ENCODE measurements around the gene IL19.

The IL19 gene

GRCh38 chr1:206782448-206782847, 11.9 kb downstream of the IL19 start:
- TF ChIP-seq CTCF (conservative IDR thresholded peaks at IDR 0.05; ENCODE audit: low read length) = no peak
- TF ChIP-seq EZH2phosphoT487 (IDR thresholded peaks at IDR 0.05; ENCODE audit: borderline replicate concordance) = no peak
- Histone ChIP-seq H3K4me2 (ENCODE audit: low read depth, low read length, poor library complexity, severe bottlenecking) (peak overlapping the region; percentile 94), H3K36me3 (ENCODE audit: insufficient read depth, low read length) (no peaks in the 10 kb centered on the region), H3K9me3 (ENCODE audit: insufficient read depth, low read depth, low read length) (no peaks in the 10 kb centered on the region), H3K4me1 (ENCODE audit: insufficient read depth, low read length, poor library complexity, severe bottlenecking) (peaks cover 86% of the 10 kb centered on the region), H4K20me1 (ENCODE audit: insufficient read depth, low read length, poor library complexity, severe bottlenecking) (no peaks in the 10 kb centered on the region), H3K9me2 (replicated peaks; ENCODE audit: low read depth, low read length) (no peaks in the 10 kb centered on the region), H2AFZ (ENCODE audit: low read length) (no peak overlapping the region), H3K79me2 (ENCODE audit: insufficient read depth, low read length) (no peaks in the 10 kb centered on the region), H3K4me3 (ENCODE audit: low read length, poor library complexity, severe bottlenecking) (peak overlapping the region; percentile 70), H3K27me3 (ENCODE audit: insufficient read depth, low read length, poor library complexity, severe bottlenecking) (no peaks in the 10 kb centered on the region), H3F3A (ENCODE audit: low read depth) (peaks cover 11% of the 10 kb centered on the region), H3K9ac (ENCODE audit: low read depth, low read length, poor library complexity, severe bottlenecking) (peak overlapping the region; percentile 83)

- H3K27me3 ChIP-seq (ENCODE audit: insufficient read depth, low read length, poor library complexity, severe bottlenecking) = no peaks in the 10 kb centered on the region
- H3K9me3 ChIP-seq (ENCODE audit: insufficient read depth, low read depth, low read length) = no peaks in the 10 kb centered on the region
- no peaks in the 10 kb centered on the region for H3K9me2 ChIP-seq (replicated peaks; ENCODE audit: low read depth, low read length)
- H2AFZ ChIP-seq (ENCODE audit: low read length) = no peak overlapping the region
- H3K4me2 ChIP-seq (ENCODE audit: low read depth, low read length, poor library complexity, severe bottlenecking) = peak overlapping the region; percentile 94
- peaks cover 92% of the 10 kb centered on the region for H3K4me1 ChIP-seq (ENCODE audit: insufficient read depth, low read length, poor library complexity, severe bottlenecking)
- peak overlapping the region; percentile 83 for H3K9ac ChIP-seq (ENCODE audit: low read depth, low read length, poor library complexity, severe bottlenecking)
- no peaks in the 10 kb centered on the region for H3K79me2 ChIP-seq (ENCODE audit: insufficient read depth, low read length)
- H3K36me3 ChIP-seq (ENCODE audit: insufficient read depth, low read length) = no peaks in the 10 kb centered on the region
- H4K20me1 ChIP-seq (ENCODE audit: insufficient read depth, low read length, poor library complexity, severe bottlenecking) = no peaks in the 10 kb centered on the region
- no peak overlapping the region for H3K4me3 ChIP-seq (ENCODE audit: low read length, poor library complexity, severe bottlenecking)
- TF ChIP-seq CTCF (conservative IDR thresholded peaks at IDR 0.05; ENCODE audit: low read length) = no peak
- no peak for TF ChIP-seq EZH2phosphoT487 (IDR thresholded peaks at IDR 0.05; ENCODE audit: borderline replicate concordance)
- H3F3A ChIP-seq (ENCODE audit: low read depth) = peaks cover 11% of the 10 kb centered on the region
These were observed 12.9 kb downstream of the IL19 start for GRCh38 chr1:206783506-206783905.

DNA sequence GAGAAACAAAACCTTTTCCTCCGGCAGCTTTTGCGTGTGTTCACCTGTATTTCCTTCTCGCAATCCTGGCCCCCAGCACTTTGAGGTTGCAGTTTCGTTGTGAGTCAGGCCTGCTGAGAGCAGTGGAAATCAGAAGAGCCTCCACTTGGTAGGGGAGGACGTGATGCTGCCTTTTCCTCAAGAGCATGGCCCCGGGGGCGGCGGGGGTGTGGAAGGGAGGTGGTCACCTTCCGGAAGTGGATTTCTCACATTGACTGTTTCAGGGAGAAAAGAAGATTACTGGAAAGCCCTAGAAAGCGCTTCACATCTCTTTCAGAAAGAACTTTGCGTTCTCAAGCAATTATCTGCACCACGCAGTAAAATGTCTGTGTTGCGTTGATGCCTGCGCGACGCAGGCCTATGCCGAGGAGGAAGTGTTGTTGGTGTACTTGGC, 13.9 kb downstream of the IL19 start:
- Histone ChIP-seq H3K4me1 (ENCODE audit: insufficient read depth, low read length, poor library complexity, severe bottlenecking) (peaks cover 84% of the 10 kb centered on the region), H3K27me3 (ENCODE audit: insufficient read depth, low read length, poor library complexity, severe bottlenecking) (no peaks in the 10 kb centered on the region), H3K4me2 (ENCODE audit: low read depth, low read length, poor library complexity, severe bottlenecking) (no peak overlapping the region), H4K20me1 (ENCODE audit: insufficient read depth, low read length, poor library complexity, severe bottlenecking) (no peaks in the 10 kb centered on the region), H3K9me3 (ENCODE audit: insufficient read depth, low read depth, low read length) (no peaks in the 10 kb centered on the region), H3K36me3 (ENCODE audit: insufficient read depth, low read length) (no peaks in the 10 kb centered on the region), H2AFZ (ENCODE audit: low read length) (no peak overlapping the region), H3K9me2 (replicated peaks; ENCODE audit: low read depth, low read length) (no peaks in the 10 kb centered on the region), H3F3A (ENCODE audit: low read depth) (peaks cover 11% of the 10 kb centered on the region), H3K9ac (ENCODE audit: low read depth, low read length, poor library complexity, severe bottlenecking) (peak overlapping the region; percentile 83), H3K4me3 (ENCODE audit: low read length, poor library complexity, severe bottlenecking) (no peak overlapping the region), H3K79me2 (ENCODE audit: insufficient read depth, low read length) (no peaks in the 10 kb centered on the region)
- TF ChIP-seq CTCF (conservative IDR thresholded peaks at IDR 0.05; ENCODE audit: low read length) = no peak
- TF ChIP-seq EZH2phosphoT487 (IDR thresholded peaks at IDR 0.05; ENCODE audit: borderline replicate concordance) = no peak

All from Loucy (cell line).